ENCODE data around the gene NPAS3. TPM values are rescaled to one million over a fixed set of nuclear protein-coding genes. Genes with fewer than 3 reads are reported as not detected.

Gene NPAS3
- total and polyA plus RNA-seq, 2 donors (not counting 3 experiments of a cell fraction or from before 2014, with no cell fraction given), result 0.10 to 0.13 TPM

- TF ChIP-seq POLR2A (IDR thresholded peaks at IDR 0.05; ENCODE audit: low read depth, low read length) (no peak), CTCF (IDR thresholded peaks at IDR 0.05; ENCODE audit: extremely low read depth in 1 of 2, insufficient read depth in 1 of 2, low read depth in 1 of 2, low read length in 2 of 2) (no peak), POLR2AphosphoS5 (IDR thresholded peaks at IDR 0.05; ENCODE audit: insufficient read depth, low read depth, low read length) (no peak), EZH2 (IDR thresholded peaks at IDR 0.05; ENCODE audit: borderline replicate concordance, low read depth, low read length, severe bottlenecking) (no peak), FOS (IDR thresholded peaks at IDR 0.05; ENCODE audit: borderline replicate concordance, insufficient read depth, low read length) (no peak)
- Histone ChIP-seq H3K9me3 (replicated peaks; ENCODE audit: control insufficient read depth, insufficient read depth, low read length) (no peaks in the 10 kb centered on the region), H3K27me3 (ENCODE audit: control insufficient read depth in 2 of 2, insufficient read depth in 2 of 2, low read length in 2 of 2) (no peaks in the 10 kb centered on the region), H4K20me1 (replicated peaks; ENCODE audit: control insufficient read depth, extremely low read depth, insufficient read depth, low read length) (no peaks in the 10 kb centered on the region), H3K4me2 (ENCODE audit: insufficient read depth, low read length) (no peak overlapping the region), H3K4me3 (replicated peaks in 1 of 3; ENCODE audit: insufficient read depth in 1 of 3, low read depth in 1 of 3, low read length in 3 of 3) (no peak overlapping the region), H2AFZ (ENCODE audit: low read depth, low read length) (no peak overlapping the region), H3K36me3 (ENCODE audit: control insufficient read depth in 2 of 2, extremely low read depth in 1 of 2, insufficient read depth in 2 of 2, low read length in 2 of 2) (no peaks in the 10 kb centered on the region), H3K27ac (ENCODE audit: insufficient read depth, low read depth, low read length) (no peak overlapping the region), H3K4me1 (ENCODE audit: control insufficient read depth, extremely low read depth, insufficient read depth, low read length) (peaks cover 29% of the 10 kb centered on the region), H3K79me2 (ENCODE audit: control insufficient read depth, insufficient read depth, low read length) (no peaks in the 10 kb centered on the region), H3K9me1 (replicated peaks; ENCODE audit: control insufficient read depth, extremely low read depth, insufficient read depth, low read length) (no peaks in the 10 kb centered on the region), H3K9ac (replicated peaks; ENCODE audit: extremely low read depth, insufficient read depth, low read length) (no peak overlapping the region)
- POLR2A ChIA-PET, result no interaction called here
- CTCF ChIA-PET, result interaction anchor here (0.9 kb wide), 1 partner anchor 9 kb away, joined by 3 read pairs; no protein-coding TSS in a partner anchor
- FAIRE-seq, result no peak
- no TSS peak for BruUV-seq (replicated peaks)
- intact Hi-C loops (cut with micrococcal nuclease) (no loop called here), dilution Hi-C loops (cut with MboI; ENCODE audit: extremely low pct_ligation_motif_present, low sequenced_read_pairs) (no loop called here)
- no peak for DNase-seq (ENCODE audit: low read depth, low spot score)
Observed at GRCh38 chr14:33573301-33573880, 634.7 kb downstream of the NPAS3 start.

GRCh38 chr14:33576014-33576413 lies 637.3 kb downstream of the NPAS3 start:
- no peaks in the 10 kb centered on the region for H3K9me3 ChIP-seq (replicated peaks; ENCODE audit: control insufficient read depth, insufficient read depth, low read length)
- no peaks in the 10 kb centered on the region for H3K27me3 ChIP-seq (ENCODE audit: control insufficient read depth in 2 of 2, insufficient read depth in 2 of 2, low read length in 2 of 2)
- no peaks in the 10 kb centered on the region for H4K20me1 ChIP-seq (replicated peaks; ENCODE audit: control insufficient read depth, extremely low read depth, insufficient read depth, low read length)
- H3K27ac ChIP-seq (ENCODE audit: insufficient read depth, low read depth, low read length), result no peak overlapping the region
- intact Hi-C loops (cut with micrococcal nuclease), result no loop called here
- no peak for DNase-seq (ENCODE audit: low read depth, low spot score)
- no peak overlapping the region for H2AFZ ChIP-seq (ENCODE audit: low read depth, low read length)
- no TSS peak for BruUV-seq (replicated peaks)
- H3K4me1 ChIP-seq (ENCODE audit: control insufficient read depth, extremely low read depth, insufficient read depth, low read length), result peaks cover 3% of the 10 kb centered on the region
- no peak overlapping the region for H3K4me3 ChIP-seq (replicated peaks in 1 of 3; ENCODE audit: insufficient read depth in 1 of 3, low read depth in 1 of 3, low read length in 3 of 3)
- ChIA-PET CTCF (interaction anchor here (0.9 to 1.3 kb wide), 4 partner anchors 8 to 70 kb away, joined by 3 to 4 read pairs (median 3); no protein-coding TSS in a partner anchor), POLR2A (no interaction called here)
- no peaks in the 10 kb centered on the region for H3K79me2 ChIP-seq (ENCODE audit: control insufficient read depth, insufficient read depth, low read length)
- no peak for FAIRE-seq
- H3K36me3 ChIP-seq (ENCODE audit: control insufficient read depth in 2 of 2, extremely low read depth in 1 of 2, insufficient read depth in 2 of 2, low read length in 2 of 2), result no peaks in the 10 kb centered on the region
- H3K4me2 ChIP-seq (ENCODE audit: insufficient read depth, low read length), result no peak overlapping the region
- dilution Hi-C loops (cut with MboI; ENCODE audit: extremely low pct_ligation_motif_present, low sequenced_read_pairs), result no loop called here
- H3K9ac ChIP-seq (replicated peaks; ENCODE audit: extremely low read depth, insufficient read depth, low read length), result no peak overlapping the region
- no peaks in the 10 kb centered on the region for H3K9me1 ChIP-seq (replicated peaks; ENCODE audit: control insufficient read depth, extremely low read depth, insufficient read depth, low read length)
- no peak for TF ChIP-seq GATA2 (IDR thresholded peaks at IDR 0.05; ENCODE audit: insufficient read depth, insufficient read length, low read depth, low read length)
- no peak for TF ChIP-seq POLR2AphosphoS5 (IDR thresholded peaks at IDR 0.05; ENCODE audit: insufficient read depth, low read depth, low read length)
- no peak for TF ChIP-seq JUN (IDR thresholded peaks at IDR 0.05; ENCODE audit: borderline replicate concordance, insufficient read depth, insufficient read length, low read depth)
- TF ChIP-seq CTCF (IDR thresholded peaks at IDR 0.05; ENCODE audit: extremely low read depth in 1 of 2, insufficient read depth in 1 of 2, low read depth in 1 of 2, low read length in 2 of 2), result no peak
- TF ChIP-seq EZH2 (IDR thresholded peaks at IDR 0.05; ENCODE audit: borderline replicate concordance, low read depth, low read length, severe bottlenecking), result no peak
- TF ChIP-seq POLR2A (IDR thresholded peaks at IDR 0.05; ENCODE audit: low read depth, low read length), result no peak
- TF ChIP-seq MAX (IDR thresholded peaks at IDR 0.05; ENCODE audit: insufficient read depth, insufficient read length), result no peak
- TF ChIP-seq FOS (IDR thresholded peaks at IDR 0.05; ENCODE audit: borderline replicate concordance, insufficient read depth, low read length), result no peak
- no peak for TF ChIP-seq MYC (IDR thresholded peaks at IDR 0.05; ENCODE audit: low read depth, low read length)

All from endothelial cell of umbilical vein (primary cell).